Vagina (tissue), 2 donors: ENCODE results near the gene SOS1.
"Not testable (repeated sequence)": the region's sequence is repeated elsewhere in the genome, so short reads cannot be mapped to it uniquely, and the experiment has no call there.

ENCODE experiments used
- CTCF ChIP-seq, 3 experiments: fragments of 450-650 bp in 2 of 3; fragments of 200-600 bp in 1 of 3; sonication (generic) in 1 of 3; IDR thresholded peaks; one replicate each; pipeline ENCODE4 v1.5.1; 2017 to 2019; ENCODE audit warnings: antibody characterized with exemption in 3 of 3, mild to moderate bottlenecking in 2 of 3, moderate library complexity in 2 of 3
- POLR2A ChIP-seq, 2 donors: fragments of 450-650 bp; IDR thresholded peaks; one replicate each; pipeline ENCODE4 v1.6.1; 2017; ENCODE audit warnings: antibody characterized with exemption in 2 of 2, mild to moderate bottlenecking in 2 of 2, moderate library complexity in 2 of 2
- POLR2AphosphoS5 ChIP-seq, 2 donors: sonication (generic); formaldehyde crosslinking; IDR thresholded peaks; one replicate each; pipeline ENCODE4 v1.9.0; 2017; ENCODE audit warnings: antibody characterized with exemption in 2 of 2, mild to moderate bottlenecking in 2 of 2, low read depth in 1 of 2; ENCODE audit not compliant: insufficient read depth in 1 of 2

- not testable (repeated sequence) for TF ChIP-seq POLR2AphosphoS5 (IDR thresholded peaks at IDR 0.05; ENCODE audit: insufficient read depth in 1 of 2, low read depth in 1 of 2); CTCF (IDR thresholded peaks at IDR 0.05); POLR2A (IDR thresholded peaks at IDR 0.05)
Measured at GRCh38 chr2:39052665-39053064, 68.2 kb downstream of the SOS1 start.
